Urinary bladder (tissue), 4 donors: ENCODE data around the gene GRAMD1B. TPM values are rescaled to one million over a fixed set of nuclear protein-coding genes. Genes with fewer than 3 reads are reported as not detected.

ENCODE experiments used
- DNase-seq: peaks from one replicate; pipeline ENCODE4 v3.0.0-alpha.2; 2015; ENCODE audit errors: extremely low spot score
- H3K27ac ChIP-seq: one replicate; pipeline ENCODE4 v1.5.1; 2013; ENCODE audit warnings: low read depth, mild to moderate bottlenecking, moderate library complexity
- H3K36me3 ChIP-seq: one replicate; pipeline ENCODE4 v1.6.1; 2013; ENCODE audit warnings: mild to moderate bottlenecking, moderate library complexity; ENCODE audit not compliant: insufficient read depth
- H3K4me1 ChIP-seq: one replicate; pipeline ENCODE4 v1.6.1; 2013; ENCODE audit warnings: mild to moderate bottlenecking, moderate library complexity; ENCODE audit not compliant: insufficient read depth
- H3K4me3 ChIP-seq: one replicate; pipeline ENCODE4 v1.5.1; 2013; ENCODE audit warnings: low read depth, low read length
- WGBS: extraction: QIAGEN DNeasy Blood & Tissue Kit; methylation state at CpG from one replicate; pipeline ENCODE4 v1.1.7; 2013; 5-methylcytosine and 5-hydroxymethylcytosine counted together
- polyA plus RNA-seq: library from polyadenylated mRNA; stranded (reverse); fragments of 200-250 nt; gene quantifications from one replicate; pipeline ENCODE4 v1.2.3, GENCODE V29; 2013
- total RNA-seq: library from RNA; depleted of rRNA; stranded (reverse); fragments of >200 nt; gene quantifications from one replicate; pipeline ENCODE4 v1.2.3, GENCODE V29; 2014
- donor health status: healthy with polysubstance abuse.
- donor health status: healthy.

Gene GRAMD1B
- total and polyA plus RNA-seq, 2 donors: 0.84 to 5.9 TPM

DNA sequence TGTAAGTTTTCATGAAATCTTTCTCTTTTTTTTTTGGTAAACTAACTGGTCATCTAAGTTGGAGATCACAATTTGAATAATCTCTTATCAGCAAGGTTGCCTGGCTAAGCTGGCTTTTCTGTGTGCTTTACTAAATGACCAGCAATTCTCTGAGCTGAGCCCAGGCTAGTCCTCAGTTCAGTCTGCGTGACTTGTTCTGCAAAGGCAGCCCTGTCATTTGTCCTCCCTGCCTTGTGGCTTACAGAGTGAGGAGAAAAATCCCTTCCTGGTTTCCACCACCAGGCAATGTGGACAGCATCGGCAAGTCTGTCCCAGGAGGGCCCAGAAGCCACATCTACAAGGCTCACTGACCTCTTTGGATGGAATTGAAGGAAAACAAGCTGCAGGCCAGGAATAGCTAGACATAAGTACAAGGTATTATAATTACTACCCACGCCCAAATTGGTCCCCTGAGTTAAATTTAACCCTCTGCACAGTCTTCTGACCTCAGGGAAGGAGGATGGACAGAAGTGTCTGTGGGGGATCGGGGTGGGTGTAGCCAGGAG, 115.7 kb downstream of the GRAMD1B start:
- DNase-seq: no peak
- H3K36me3 ChIP-seq: no peaks in the 10 kb centered on the region
- no peak overlapping the region for H3K4me3 ChIP-seq
- no peak overlapping the region for H3K27ac ChIP-seq
- WGBS: 85% methylated on average over 4 of the region's 4 CpGs
- H3K4me1 ChIP-seq: no peaks in the 10 kb centered on the region

DNA sequence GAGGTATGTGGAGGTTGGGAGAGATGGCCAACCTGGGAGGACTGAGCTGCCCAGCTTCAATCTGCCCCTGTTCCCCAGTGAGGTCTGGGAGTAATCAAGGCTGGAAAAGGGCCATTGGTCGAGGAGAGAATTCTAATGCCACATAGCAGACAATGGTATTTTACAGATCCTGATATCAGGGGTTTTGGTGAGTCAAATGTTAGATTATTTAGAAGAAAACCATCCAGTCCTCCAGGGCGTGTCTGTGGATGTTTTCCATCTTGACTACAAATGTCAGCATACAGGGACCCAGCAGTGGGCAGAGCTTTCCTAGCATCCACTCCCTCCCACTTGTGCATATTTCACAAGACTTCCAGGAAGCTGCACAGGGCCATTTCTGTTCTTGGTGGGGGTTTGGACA, 116.4 kb downstream of the GRAMD1B start:
- DNase-seq: no peak
- Histone ChIP-seq H3K36me3 (no peaks in the 10 kb centered on the region), H3K4me3 (no peak overlapping the region), H3K4me1 (no peaks in the 10 kb centered on the region), H3K27ac (no peak overlapping the region)
- 73% methylated on average over 2 of the region's 2 CpGs for whole genome bisulfite sequencing

DNA sequence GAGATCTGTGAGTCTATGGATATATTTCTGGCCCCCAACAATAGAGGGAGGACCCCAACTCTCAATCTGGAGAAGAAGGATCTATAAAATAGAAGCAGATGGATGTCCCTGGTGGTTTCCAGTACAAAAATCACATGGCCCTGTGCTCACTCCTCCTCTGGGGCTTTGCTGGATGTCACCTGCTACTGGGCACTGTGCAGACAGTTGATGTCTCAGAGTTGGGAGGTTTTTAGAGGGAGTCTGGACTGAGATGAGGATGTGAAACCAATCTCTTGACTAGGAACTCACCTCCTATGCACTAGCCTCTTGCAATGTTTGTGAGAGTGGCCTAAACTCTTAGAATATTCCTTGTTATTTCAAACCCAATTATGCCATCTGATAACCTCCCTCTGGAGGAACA, 117.1 kb downstream of the GRAMD1B start:
- H3K36me3 ChIP-seq: no peaks in the 10 kb centered on the region
- no peak overlapping the region for H3K4me3 ChIP-seq
- no peak for DNase-seq
- no peak overlapping the region for H3K27ac ChIP-seq
- H3K4me1 ChIP-seq: no peaks in the 10 kb centered on the region

DNA sequence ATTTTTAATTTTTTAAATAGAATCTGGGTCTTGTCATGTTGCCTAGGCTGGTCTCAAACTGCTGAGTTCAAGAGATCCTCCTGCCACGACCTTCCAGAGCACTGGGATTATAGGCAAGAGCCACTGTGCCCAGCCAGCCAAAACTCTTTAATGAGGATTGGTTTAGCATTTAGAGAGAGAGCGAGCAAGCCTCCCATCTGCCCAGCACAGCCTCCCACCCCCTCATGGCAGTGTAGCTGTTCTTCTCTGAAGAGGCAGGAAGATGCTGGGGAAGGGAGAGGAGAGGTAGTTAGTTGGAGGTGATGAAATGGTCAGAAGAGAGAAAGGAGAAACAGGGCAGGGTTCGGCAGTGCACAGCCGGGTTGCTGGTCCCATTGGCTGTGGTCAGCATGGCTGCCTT, 118.7 kb downstream of the GRAMD1B start:
- Histone ChIP-seq H3K27ac (no peak overlapping the region), H3K36me3 (no peaks in the 10 kb centered on the region), H3K4me1 (no peaks in the 10 kb centered on the region), H3K4me3 (no peak overlapping the region)
- no peak for DNase-seq
- WGBS: 84% methylated on average over 4 of the region's 4 CpGs

DNA sequence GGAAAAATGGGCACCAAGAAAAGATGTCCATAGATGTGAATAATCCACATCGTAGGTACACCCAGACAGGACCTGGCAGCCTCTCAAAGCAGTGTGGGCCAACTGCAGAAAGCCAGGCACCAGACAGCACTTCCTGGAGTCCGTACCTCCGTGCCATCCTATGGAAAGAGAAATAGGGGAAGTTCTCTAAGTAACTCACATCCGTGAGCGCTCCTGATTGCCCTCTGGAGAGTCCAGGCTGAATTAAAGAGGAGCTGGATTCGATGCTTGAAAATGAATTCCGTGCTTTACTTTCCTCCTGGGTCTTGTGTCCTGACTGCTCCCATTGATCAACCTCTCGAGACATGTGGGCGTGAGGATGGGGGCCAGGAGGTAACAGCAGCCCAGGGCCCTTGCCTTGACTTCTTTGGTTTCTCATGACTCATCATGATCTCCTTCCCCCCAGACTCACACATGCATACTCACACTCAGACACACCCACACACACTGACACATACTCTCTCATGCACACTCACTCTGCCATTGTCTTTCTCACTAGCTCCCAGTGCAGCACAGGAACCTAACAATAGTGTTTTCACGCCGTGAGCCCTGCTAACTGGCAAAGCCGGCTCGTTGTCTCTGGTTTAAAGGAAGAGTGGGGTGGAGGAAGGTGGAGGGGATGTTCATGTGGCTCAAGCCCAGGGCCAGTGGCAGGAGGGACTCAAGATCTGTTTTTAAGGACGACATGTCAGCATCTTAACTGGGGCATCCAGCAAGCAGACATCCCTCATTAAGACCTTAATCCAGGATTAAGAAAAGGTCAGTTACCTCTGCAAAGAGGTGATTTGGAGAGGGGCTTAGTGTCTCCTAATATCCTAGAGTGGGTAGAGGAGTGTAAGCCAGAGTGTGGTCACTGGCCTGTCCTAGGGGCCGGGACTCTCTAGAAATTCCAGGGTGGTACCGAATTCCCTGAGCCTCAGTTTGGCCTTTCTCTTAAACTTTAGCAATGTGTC, 120.2 kb downstream of the GRAMD1B start:
- Histone ChIP-seq H3K4me3 (no peak overlapping the region), H3K4me1 (no peaks in the 10 kb centered on the region), H3K27ac (no peak overlapping the region), H3K36me3 (no peaks in the 10 kb centered on the region)
- no peak for DNase-seq
- WGBS: 67% methylated on average over 16 of the region's 16 CpGs

DNA sequence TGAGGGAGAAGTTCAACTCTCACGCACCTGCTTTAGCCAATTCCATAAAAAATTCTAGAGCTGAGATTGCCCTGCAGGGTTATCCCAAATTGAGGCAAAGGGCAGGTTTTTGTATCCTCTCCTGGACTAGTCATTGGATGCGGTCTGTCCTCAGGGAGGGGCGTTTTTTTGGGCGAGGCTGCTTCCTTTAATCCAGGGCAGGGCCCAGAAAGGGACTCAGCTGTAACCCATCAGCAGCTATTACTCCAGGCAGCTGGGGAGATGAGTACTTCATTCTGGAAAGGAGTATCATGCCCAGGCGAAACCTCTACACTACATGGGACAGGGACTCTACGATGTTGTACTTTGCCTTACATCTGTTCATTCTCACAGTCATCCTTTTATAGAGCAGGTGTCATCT, 121.0 kb downstream of the GRAMD1B start:
- 81% methylated on average over 6 of the region's 6 CpGs for WGBS
- Histone ChIP-seq H3K27ac (no peak overlapping the region), H3K4me1 (no peaks in the 10 kb centered on the region)

DNA sequence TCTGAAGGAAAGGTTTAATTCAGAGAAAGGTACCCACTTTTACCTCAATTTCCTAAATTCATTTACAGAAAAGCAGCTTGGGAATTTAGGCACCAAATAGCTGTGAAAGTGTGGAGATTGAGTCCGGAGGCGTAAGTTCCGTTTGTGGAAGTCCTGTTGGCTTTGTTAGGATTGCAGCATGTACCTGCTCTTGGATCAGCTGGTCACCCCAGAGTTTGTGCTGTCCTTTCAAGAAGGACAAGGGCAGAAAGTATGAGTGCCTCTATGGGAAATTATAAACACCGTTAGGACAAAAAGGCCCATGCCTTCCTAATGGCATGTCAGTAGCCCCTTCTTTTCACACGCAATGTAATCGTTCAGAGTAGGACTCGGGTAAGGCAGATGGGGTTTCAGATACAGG, 126.6 kb downstream of the GRAMD1B start:
- Histone ChIP-seq H3K27ac (no peak overlapping the region), H3K4me1 (no peaks in the 10 kb centered on the region), H3K4me3 (no peak overlapping the region), H3K36me3 (no peaks in the 10 kb centered on the region)
- WGBS: 91% methylated on average over 7 of the region's 7 CpGs
- DNase-seq: no peak

More for the DNA sequence above, 121.0 kb downstream of the GRAMD1B start:
- DNase-seq: no peak
- no peak overlapping the region for H3K4me3 ChIP-seq
- no peaks in the 10 kb centered on the region for H3K36me3 ChIP-seq

DNA sequence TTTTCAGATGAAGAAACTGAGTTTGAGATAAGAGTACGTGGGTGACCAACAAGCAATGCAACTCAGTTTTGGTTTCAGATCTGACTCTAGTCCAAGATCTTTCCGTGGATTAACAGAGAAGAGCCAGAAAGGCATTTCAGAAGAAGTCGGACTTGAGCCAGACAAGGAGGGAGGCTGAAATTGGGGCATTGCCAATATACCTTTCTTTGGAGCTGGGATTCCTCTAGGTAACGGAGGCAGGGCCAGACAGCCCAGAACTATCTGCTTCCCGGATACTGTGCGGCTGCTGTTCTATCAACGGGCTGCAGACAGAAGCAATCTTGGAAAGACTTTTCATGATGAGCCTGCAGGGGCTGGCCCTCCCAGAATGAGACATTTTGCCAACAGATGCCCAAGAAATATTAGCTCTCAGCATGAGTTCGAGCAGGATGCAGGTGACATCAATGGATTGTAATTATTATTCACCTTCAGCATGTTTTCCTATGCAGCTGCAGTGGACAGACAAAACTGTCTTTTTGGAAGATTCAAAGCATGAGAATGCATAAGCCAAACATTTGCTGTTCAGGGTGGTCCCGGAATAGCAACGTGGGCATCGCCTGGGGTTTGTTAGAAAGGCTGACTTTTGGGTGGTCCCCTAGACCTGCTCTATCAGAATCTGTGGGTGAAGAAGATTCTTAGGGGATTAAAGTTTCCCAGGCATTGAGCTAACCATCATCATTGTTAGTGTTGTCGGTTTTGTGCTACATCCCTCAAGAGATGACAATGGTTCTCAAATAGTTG, 128.7 kb downstream of the GRAMD1B start:
- no peak for DNase-seq
- Histone ChIP-seq H3K4me3 (no peak overlapping the region), H3K27ac (no peak overlapping the region), H3K36me3 (no peaks in the 10 kb centered on the region), H3K4me1 (no peaks in the 10 kb centered on the region)
- WGBS: 50% methylated on average over 12 of the region's 12 CpGs

DNA sequence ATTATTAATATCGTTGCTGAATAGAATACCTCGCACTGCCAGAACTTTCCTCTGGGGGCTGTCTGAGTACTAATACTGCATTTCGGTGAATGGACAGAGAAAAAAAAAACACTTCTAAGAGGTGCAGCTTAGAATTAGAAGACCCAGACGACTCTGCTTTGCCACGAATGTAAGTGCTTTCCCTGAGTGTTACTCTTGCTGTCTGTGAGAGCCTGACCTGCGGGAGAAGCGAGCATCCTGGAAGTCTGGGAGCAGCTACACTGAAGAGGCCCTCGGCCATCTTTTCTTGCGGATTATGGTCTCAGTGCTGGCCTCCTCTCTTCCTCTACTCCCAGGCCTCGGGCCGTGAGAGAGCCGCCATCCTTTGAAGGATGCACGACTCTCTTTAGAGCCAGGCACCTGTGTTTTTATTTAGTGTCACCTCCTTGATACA, 129.5 kb downstream of the GRAMD1B start:
- Histone ChIP-seq H3K36me3 (no peaks in the 10 kb centered on the region), H3K4me1 (no peaks in the 10 kb centered on the region), H3K4me3 (peak overlapping the region; percentile 4), H3K27ac (no peak overlapping the region)
- no peak for DNase-seq
- 31% methylated on average over 13 of the region's 13 CpGs for WGBS

DNA sequence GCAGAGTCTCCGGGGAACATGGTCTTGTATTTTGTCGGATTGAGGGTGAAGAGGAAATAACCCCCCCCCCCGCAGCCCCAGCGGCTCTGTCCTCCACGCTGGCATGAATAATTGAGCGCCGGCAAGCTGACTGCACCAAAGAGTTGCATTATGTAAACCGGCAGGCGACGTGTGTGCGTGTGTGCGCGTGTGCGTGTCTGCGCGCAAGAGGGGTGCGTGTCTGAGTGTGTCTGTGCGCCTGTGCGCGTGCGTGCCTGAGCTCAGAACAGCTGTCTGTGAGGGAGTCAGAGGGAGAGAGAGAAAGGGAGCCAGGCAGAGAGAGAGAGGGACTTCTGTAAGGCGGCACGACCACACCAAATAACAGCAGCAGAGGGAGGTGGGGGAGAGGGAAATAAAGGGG, 129.9 kb downstream of the GRAMD1B start:
- WGBS: 7% methylated on average over 23 of the region's 23 CpGs
- Histone ChIP-seq H3K4me3 (peak overlapping the region; percentile 4), H3K36me3 (no peaks in the 10 kb centered on the region), H3K27ac (no peak overlapping the region), H3K4me1 (no peaks in the 10 kb centered on the region)
- peak; percentile 51 for DNase-seq

DNA sequence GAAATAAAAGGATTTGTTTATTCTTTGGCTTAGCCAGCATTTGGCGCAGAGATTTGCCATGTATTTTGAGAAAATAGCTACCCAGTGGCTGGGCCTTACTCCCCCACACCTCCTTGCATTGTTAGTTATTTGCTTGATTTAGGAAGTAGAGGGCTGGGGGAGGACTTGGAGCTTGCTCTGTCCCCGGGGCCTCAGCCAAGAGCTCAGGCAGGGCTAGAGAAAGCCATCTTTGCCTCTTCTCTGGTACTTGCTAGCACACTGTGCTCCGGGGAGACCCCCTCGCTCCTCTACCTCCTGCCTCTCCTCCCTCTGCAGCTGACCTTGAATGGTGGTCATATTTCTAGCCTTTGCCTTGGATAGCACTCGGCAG, 131.3 kb downstream of the GRAMD1B start:
- H3K4me1 ChIP-seq: no peaks in the 10 kb centered on the region
- no peak for DNase-seq
- H3K4me3 ChIP-seq: no peak overlapping the region
- no peak overlapping the region for H3K27ac ChIP-seq
- no peaks in the 10 kb centered on the region for H3K36me3 ChIP-seq
- WGBS: 69% methylated on average over 5 of the region's 5 CpGs

DNA sequence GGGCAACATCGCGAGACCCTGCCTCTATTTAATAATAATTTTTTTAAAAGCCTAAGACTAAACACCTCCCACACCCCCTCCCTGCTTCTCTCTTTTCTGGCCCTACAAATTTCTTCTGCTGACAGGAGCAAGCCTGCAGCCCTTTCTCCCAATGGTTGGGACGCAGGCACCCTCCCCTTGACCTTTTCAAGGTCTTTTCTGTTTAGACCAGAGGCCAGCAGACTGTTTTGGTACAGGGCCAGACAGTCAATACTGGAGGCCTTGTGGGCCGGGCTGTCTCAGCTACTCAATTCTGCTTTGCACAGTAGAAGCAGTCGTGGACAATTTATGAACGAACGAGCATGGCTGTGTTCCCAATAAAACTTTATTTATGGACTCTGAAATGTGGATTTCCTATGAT, 132.1 kb downstream of the GRAMD1B start:
- Histone ChIP-seq H3K27ac (no peak overlapping the region), H3K4me1 (no peaks in the 10 kb centered on the region), H3K36me3 (no peaks in the 10 kb centered on the region), H3K4me3 (no peak overlapping the region)
- DNase-seq: no peak
- WGBS: 66% methylated on average over 7 of the region's 7 CpGs

DNA sequence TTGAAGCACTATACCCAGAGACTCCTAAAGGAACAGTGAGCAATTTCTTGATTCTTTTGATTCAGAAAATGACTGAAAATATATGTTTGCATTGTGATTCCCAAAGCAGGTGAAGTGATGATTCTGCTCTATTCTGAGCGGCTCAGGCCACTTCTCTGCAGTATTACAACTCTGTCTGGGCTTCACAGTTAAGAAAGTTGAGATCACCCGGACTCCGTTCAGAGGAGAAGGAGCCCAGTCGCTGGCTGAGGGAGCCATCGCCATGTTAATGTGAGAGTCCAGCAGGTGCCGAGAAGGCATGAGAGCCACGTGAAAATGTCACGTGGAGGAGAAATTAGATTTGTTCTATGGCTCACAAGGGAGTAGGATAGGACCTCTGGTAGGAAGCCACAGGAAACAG, 132.8 kb downstream of the GRAMD1B start:
- 87% methylated on average over 8 of the region's 8 CpGs for WGBS
- H3K4me1 ChIP-seq: no peaks in the 10 kb centered on the region
- H3K27ac ChIP-seq: no peak overlapping the region

DNA sequence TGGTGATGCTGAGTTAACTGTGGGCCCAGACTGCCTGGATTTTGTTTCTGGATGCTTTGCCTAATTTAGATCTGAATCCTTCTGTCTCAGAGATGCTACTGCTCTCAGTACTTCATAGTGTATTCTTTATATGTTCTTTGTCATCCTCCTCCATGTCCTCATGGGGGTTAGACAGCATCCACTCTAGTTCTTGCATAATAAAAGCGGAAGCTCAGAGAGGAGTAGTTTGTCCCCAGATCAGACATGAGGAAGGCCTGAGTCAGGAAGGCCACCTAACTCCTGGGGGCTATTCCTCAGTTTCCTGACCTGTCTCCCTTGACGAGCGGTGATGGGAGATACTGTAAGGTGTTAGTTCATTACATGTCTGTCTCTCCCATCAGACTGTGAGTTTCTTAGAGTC, 134.2 kb downstream of the GRAMD1B start:
- no peak overlapping the region for H3K4me3 ChIP-seq
- no peak overlapping the region for H3K27ac ChIP-seq
- no peaks in the 10 kb centered on the region for H3K36me3 ChIP-seq
- no peaks in the 10 kb centered on the region for H3K4me1 ChIP-seq
- no peak for DNase-seq
- 98% methylated on average over 3 of the region's 3 CpGs for WGBS

More for the DNA sequence above, 132.8 kb downstream of the GRAMD1B start:
- no peak for DNase-seq
- no peaks in the 10 kb centered on the region for H3K36me3 ChIP-seq
- no peak overlapping the region for H3K4me3 ChIP-seq
